Mesenteric fat pad (tissue), 1 donor: Measurements from ENCODE around the gene CCBE1. TPM values are rescaled to one million over a fixed set of nuclear protein-coding genes. Genes with fewer than 3 reads are reported as not detected.
"Not testable (repeated sequence)": the region's sequence is repeated elsewhere in the genome, so short reads cannot be mapped to it uniquely, and the experiment has no call there.

Experiments used
- DNase-seq: peaks from one replicate; pipeline ENCODE4 v3.0.0-alpha.2; 2020; ENCODE audit warnings: low spot score
- total RNA-seq: library from RNA; stranded (reverse); fragmentation: NEBNext Ultra II Directional; extraction: Animal tissue kit (Norgen Biotek cat#: 25700); gene quantifications from one replicate; pipeline ENCODE4 v1.2.1, GENCODE V29; 2021
- donor health status: DM: yes; HTN: yes; CAD: no.

The CCBE1 gene
- total RNA-seq, 1 donor from 2014 or later: 2.3 TPM

DNA sequence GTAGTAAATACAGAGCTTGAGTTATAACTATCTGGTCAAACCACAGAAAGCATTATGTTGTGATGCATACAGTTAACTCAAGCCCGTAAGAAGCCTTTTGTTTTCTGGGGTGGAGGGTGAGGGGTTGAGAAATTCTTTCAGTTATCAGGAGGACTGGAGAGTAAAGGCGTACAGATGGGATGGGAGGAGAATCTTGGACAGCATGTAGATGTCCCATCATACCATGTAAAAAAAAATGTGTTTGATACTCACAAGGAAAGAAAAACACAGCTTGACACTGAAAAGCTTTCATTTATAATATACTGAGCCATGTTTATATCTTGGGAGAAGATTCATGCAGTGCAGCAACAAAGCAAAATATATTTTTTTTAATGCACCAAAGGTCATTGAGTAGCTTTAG is 12.4 kb downstream of the CCBE1 start:
- no peak for DNase-seq

DNA sequence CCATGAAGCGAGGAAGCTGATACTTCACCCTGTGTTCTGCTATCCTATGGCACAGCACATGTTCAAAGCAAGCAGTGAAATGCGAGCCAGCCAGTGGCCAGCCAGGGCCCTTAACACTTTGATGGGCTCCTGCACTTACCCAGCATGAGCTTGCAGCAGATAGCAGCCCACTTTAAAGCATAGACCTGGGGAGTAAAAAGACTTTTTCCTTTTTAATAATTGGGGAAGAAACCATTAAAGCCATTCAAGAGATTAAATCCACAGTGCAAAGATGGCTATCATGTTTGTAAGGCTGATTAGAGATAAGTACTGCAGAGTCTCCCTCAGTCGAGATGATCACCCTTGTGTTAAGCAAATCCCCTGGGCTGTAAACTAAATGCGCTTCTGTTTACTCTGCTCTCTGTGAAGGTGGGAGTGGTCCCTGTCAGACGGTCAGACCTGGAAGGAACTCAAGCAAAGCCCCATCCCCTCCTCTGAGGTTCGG is 15.7 kb downstream of the CCBE1 start:
- no peak for DNase-seq

DNA sequence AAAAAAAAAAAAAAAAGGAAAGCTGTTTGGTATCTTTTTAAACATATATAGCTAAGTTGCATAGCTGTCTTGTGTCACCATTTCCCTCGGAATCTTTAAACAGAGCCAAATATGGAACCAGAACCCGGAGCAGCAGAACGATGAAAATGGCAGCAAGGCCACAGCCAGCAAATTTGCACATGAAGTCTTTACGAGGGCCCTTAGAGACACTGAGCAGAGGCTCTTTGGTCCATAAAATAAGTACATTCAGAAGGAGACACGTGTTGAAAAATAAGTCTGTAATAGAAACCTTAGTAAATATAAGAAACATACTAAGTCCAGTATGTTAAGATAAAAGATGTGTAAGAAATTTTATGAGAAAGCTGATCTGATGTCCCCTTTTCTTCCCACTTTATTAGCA is 16.2 kb downstream of the CCBE1 start:
- no peak for DNase-seq

DNA sequence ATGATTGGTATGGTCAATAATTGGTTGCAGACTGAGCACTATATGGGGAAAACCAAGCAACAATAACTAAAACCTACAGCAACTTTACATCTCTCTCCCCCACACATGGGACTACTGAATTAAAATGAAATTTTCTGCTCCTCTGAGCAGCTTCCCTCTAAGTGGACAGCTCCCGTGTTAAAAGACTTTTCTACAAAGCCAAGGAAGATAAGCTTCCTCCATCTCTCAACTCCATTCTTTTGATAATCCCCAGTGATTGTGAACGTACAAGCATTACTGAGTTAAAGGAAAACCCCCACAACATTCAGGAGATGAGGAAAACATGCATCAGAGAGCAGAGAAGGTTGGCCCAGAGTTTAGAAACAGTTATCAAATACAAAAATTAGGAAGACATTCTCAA is 21.9 kb downstream of the CCBE1 start:
- DNase-seq: no peak

DNA sequence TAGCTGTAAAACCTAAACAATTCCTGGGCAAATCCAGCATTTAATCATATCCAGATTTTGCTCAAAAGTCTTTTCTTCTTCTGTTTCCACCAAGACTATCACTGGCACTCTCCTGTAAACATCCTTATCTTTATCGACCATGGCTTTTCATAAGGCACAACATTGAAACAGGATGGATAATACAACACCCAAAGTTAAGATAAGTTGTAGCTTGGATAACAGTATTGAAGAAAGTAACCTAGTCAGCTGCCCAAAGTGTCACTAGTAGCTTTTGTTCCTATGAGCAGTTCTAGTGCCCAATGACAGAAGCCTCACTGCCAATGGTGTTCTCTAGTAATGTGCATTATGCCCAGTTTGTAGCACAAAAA is 22.3 kb downstream of the CCBE1 start:
- DNase-seq: no peak

DNA sequence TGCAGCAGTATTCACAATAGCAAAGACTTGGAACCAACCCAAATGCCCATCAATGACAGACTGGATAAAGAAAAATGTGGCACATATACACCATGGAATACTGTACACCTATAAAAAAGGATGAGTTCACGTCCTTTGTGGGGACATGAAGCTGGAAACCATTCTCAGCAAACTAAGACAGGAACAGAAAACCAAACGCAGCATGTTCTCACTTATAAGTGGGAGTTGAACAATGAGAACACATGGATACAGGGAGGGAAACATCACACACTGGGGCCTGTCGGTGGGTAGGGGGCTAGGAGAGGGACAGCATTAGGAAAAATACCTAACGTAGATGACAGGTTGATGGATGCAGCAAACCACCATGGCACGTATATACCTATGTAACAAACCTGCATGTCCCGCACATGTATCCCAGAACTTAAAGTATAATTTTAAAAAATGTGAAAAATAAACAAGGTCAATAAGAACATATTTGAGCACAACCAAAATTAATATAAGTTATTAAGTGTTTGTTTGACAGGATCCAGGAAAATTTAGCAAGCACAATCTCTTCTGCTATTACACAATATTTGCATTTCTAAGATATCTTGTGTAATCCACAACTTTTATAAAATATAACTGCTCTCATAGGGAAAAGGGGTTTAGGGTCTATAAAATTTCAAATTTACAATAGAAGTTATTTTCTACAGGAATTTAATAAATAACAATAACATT is 22.9 kb downstream of the CCBE1 start:
- no peak for DNase-seq

DNA sequence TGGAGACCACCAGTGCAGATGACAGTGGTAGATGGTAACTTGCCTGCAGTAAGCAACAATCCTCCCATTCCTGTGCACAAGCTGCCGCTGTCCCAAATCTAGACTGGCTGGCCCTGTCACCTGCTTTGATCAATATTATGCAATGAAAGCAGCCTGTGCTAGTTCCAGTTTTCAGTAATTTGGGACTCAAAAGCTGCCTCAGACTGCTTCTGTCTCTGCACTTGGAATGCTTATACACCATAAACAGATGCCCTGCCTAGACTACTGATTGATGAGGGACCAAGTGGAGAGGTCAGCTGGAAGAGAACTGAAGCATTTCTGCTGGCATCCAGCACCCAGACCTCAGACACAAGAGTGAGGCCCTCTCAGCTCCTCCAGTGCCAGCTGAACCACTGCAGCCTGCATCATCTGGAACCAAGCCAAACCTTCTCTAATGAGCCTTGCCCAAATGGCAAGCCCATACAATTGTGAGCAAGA is 24.9 kb downstream of the CCBE1 start:
- no peak for DNase-seq

DNA sequence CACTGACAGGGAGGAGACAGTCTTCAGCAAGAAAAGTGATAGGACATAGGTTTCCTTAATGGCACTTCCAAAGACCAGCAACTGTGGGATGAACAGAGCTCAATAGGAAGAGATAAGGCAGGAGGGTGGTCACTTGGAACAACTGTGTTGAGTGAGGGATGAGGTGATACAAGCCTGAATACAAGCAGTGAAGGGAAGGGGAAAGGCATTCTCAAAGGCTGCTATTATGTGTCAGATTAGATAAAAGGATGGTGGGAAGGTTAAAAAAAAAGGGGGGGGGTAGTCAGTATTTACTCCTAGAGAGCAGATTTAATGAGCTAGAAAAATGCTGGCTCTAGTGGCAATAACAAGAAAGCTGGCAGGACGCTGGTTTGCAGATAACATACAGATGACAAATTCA is 25.7 kb downstream of the CCBE1 start:
- no peak for DNase-seq

DNA sequence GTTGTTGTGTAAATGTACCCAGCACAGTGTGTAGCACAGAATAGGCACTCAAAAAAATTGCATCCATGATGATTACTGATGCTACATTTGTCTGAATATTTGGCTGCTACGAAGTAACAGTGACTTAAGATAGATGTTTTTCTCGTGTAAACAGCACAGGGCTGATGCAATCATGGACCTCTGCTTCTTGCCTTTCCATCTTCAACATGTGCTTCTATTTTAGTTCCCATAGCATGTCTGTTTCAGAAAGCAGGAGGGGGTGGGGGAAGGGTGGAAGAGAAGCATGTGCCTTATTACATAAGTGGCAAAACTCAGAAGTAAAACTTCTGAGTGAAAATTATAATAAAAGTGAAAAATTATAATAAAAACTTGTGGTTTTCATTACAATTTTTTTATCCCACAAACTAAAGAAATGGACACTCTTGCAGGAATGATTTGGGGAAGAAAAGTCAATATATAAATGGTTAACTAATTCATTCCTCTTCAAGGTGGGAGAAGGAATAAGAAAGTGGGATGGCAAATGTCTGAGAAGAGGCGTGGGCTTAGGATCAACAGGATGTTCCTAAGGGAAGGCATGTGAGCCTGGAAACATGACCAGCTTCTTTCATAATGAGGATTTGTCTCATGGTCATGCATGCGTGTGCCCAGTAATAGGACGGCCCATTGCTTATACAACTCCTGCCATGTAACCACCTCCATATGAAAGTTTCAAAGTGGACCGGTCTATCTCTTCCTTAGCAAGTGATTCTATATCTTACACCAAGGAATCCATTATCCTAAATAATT is 27.2 kb downstream of the CCBE1 start:
- no peak for DNase-seq

DNA sequence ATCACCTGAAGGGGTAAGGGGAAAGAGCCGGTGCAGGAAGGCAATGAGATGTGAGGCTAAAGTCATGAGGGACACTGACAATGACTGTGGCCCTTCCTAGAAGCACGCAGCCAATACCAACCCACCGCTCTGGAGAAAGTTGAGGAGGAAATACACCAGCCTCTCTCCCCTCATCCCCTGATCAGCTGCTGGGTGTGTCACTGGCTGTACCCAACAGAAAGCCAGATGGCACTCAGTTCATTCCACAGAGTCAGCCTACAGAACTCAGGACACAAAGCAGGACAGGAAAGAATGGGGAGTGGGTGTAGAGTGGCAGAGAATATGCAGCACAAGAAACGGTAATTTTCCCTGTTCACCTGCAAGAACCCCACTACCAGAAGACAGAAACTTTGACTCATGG is 29.7 kb downstream of the CCBE1 start:
- DNase-seq: no peak

DNA sequence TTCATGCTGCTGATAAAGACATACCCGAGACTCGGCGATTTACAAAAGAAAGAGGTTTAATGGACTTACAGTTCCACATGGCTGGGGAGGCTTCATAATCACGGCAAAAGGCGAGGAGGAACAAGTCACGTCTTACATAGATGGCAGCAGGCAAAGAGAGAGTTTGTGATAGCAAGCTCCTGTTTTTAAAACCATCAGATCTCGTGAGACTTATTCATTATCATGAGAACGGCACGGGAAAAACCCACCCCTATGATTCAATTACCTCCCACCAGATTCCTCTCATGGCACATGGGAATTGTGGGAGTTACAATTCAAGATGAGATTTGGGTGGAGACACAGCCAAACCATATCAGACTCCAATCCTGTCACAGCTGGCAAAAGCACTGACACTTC is 31.2 kb downstream of the CCBE1 start:
- DNase-seq: not testable (repeated sequence)

DNA sequence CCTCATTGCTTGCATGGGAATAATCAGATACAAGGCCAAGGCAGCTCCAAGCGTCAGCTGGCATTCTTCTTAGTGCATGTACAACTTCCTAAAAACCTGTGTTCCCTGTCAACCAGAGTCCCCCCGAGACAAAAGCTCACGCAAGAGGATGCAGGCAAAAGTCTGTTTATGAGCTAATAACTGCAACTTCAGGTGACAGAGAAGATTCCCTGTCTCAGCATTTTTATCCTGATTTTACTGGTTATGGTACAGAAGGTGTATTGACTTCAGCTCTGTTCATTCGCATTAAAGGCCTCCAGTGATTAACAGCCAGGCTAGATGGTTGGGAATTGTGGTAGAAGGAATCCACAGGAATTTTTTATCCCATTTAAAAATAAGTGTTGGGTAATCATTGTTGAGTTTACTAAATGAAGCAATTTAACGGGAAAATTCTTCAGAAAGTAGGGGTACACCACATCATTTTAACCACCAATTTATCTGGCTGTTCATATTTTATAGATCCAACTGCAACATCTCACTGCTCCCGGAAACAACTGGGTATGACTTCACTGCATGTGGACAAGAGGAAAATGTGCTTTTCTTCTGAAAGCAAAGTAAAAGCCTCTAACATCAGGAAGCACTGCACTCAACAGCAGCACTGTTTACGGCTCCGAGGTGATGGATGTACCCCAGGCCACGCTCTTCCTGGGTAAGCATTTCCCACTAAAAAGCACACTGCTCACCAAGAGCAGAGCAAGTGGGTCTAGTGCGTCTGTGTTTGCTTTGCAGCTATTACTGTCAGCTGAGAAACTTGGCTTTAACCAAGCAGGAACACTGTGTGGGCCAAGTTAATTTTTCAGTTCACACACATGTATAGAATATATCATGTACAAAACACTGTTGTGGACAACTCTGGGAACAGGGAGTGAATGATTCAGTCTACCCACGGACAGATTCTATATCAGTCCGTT is 31.9 kb downstream of the CCBE1 start:
- DNase-seq: no peak

DNA sequence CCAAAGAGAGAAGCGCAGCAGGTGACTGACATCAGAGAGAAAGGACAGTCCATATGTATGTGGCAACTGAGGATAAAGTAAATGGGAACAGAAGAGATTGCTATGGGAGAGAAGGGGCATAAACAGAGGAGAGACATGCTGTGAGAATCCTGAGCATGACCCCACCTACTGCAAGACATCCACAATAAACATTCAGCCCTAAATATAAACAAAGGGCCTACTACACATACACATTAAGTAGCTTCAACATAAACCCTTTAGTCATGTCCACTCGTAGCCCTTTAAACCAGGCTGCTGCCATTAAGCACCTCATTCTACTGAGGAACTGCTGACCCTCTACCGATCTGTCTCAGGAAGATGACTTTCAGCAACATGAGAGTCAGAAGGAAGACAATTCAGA is 32.9 kb downstream of the CCBE1 start:
- DNase-seq: no peak

DNA sequence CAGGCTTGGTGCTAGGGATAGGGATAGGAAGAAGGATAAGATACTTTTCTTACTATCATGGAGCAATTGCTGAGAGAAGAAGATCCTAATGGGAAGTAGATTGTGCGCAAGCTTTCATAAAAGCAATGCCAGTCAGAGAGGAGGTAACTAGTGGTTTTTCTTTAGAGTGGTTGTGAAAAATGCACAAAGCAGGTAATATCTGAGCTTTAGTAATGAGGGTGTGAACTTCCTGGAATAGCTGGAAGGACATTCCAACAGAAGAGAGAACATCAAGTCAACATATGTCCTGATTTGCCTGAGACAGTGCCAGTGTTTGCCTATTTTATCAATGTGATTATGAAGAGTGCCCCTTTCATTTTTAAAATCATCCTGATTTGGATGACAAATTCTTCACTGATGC is 34.1 kb downstream of the CCBE1 start:
- no peak for DNase-seq

DNA sequence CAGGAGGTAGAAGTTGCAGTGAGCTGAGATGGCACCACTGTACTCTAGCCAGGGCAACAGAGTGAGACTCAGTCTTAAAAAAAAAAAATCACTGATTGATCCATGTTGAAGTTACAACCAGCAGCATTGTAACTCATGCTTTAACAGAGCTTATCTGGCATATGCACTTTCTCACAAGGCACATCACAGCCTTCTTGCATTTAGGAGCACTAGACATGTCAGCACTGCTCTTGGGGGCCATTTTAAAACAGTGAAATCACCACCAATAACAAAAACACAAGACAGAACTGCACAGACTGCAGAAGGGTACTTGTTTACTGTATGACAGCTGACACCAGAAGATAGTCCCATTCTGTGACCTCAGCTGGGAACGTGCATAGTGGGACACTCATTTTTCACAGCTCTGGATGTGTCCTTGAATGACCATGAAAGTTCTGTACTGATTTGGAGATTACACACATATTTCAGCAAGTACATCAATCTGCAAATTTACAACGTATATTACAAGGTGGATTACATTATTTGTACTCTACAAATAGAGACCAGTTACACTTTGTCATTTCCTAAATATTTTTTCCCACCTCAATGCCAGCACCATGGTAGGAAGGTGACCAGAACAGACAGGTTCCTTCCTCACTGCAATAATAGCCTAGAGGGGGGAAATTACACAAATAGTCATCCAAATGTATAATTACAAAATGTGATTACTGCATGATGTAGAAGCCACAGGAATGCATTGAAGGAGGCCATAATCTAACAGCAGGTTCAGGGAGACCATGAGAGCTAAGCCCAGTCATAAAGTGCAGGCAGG is 35.1 kb downstream of the CCBE1 start:
- no peak for DNase-seq

DNA sequence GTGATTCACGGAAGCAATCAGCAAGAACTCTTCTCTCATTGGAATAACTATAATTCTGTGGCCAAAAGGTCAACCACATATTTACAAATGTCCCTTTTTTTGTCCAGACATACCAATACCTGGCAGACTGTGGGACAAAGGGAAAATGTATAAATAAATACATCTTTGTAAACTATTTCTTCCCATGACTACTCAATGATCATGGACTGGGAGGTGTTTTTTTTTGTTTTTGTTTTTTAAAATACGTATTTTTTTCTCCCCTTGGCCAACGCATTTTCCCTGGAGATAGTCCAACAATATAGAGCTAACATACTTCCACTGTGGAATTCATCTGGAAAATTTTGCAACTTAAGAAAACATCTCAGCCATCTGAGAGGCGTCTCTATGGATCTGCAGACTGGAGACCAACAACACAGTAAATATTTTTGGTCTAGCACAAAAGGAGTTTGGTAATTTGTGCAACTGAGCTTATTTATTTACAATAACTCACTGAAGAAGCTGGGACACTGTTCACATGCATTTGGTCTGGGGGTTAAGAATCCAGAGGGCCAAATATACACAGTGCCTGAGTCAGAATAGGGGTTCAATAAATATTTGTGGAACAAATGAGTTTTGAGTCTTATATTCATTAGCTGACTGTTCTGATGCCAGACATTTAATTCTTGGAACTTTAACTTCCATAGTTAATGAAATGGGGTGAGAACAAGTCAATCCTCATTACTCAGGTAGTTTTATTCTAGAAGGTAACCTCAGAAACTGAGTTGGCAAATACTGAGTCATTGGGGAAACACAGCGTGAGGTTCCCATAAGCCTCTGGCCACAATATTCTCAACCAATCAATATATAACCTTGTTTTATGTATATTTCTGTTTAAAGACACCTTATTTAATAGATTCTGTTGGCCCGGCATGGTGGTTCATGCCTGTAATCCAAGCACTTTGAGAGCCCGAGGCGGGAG is 36.2 kb downstream of the CCBE1 start:
- no peak for DNase-seq

DNA sequence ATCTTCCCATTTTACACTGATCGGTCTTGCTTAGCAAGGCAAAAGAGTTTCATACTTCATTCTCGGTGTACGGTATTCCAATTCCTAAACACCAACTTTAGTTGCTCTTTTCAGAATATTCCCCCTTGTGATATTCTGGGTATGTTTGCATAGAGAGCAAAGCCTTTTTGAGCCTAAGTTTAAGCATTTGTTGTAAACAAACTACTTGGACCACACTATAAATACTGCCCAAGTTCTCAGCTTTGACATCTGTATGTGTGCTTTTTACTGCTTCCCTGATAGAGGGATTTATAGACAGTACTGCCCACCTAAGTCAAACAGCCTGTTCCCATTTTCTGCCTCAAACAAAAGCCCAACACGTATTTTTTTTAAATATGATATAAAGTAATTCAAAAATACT is 36.9 kb downstream of the CCBE1 start:
- DNase-seq: no peak

DNA sequence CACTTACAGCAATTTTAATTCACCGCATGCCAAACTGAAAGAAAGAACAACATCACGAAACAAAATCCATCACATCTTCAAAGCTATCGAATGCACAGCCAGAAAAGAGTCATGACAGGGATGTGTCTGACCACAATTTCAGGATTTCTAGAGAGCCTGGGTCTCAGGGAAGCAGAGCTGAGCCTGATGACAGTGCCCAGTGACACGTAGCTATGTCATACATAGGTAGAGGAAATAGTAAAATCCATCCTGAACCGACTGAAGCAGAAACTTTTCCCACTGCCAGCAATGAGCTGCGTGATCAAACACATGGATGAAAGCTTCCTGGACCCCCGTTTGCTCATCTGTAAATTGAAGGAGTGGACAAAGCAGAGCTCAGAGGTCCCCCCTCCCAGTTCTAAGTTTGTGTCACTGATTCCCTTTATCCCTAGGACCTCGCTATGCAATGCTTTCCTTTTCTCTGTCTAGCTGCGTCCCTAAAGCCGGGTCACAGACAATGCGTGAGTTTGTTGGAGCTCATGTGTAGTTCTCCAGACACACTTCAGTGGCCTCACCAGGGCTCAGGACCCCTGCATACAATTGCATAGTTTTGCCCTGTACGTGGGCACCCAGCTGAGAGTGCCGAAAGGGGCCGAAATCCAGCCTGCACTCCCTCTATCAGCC is 37.6 kb downstream of the CCBE1 start:
- no peak for DNase-seq

DNA sequence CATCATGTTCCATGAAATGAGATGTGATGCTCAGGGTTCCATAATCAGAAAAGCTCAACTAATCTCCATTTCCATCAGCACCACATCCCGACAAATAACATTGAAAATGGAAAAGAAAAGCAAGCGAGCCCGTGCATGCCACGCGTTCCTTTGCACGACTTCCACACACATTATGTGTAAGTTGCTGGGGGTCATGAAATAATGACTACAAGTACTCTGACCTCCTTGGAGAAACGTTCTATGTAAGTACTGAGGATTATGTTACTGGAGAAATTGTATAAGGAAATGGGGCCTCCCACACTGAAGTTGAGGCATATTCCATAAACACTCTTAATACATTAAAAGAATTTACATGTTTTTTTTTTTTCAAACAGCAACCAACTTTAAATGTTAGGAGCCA is 38.3 kb downstream of the CCBE1 start:
- DNase-seq: no peak
